ENCODE results near the gene TSHZ2.

GRCh38 chr20:53448875-53449274 lies 476.7 kb downstream of the TSHZ2 start:
- TF ChIP-seq, protein P1, sequence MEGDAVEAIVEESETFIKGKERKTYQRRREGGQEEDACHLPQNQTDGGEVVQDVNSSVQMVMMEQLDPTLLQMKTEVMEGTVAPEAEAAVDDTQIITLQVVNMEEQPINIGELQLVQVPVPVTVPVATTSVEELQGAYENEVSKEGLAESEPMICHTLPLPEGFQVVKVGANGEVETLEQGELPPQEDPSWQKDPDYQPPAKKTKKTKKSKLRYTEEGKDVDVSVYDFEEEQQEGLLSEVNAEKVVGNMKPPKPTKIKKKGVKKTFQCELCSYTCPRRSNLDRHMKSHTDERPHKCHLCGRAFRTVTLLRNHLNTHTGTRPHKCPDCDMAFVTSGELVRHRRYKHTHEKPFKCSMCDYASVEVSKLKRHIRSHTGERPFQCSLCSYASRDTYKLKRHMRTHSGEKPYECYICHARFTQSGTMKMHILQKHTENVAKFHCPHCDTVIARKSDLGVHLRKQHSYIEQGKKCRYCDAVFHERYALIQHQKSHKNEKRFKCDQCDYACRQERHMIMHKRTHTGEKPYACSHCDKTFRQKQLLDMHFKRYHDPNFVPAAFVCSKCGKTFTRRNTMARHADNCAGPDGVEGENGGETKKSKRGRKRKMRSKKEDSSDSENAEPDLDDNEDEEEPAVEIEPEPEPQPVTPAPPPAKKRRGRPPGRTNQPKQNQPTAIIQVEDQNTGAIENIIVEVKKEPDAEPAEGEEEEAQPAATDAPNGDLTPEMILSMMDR (IDR thresholded peaks at IDR 0.05): no peak
- TF ChIP-seq ZNF317 (CRISPR knock-in tag; IDR thresholded peaks at IDR 0.05; ENCODE audit: borderline replicate concordance, low read depth) (no peak), PRDM15 (CRISPR knock-in tag; IDR thresholded peaks at IDR 0.05) (no peak), NR1H2 (CRISPR knock-in tag; IDR thresholded peaks at IDR 0.05) (no peak)
- TF ChIP-seq, protein P2, sequence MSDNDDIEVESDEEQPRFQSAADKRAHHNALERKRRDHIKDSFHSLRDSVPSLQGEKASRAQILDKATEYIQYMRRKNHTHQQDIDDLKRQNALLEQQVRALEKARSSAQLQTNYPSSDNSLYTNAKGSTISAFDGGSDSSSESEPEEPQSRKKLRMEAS (CRISPR knock-in tag; IDR thresholded peaks at IDR 0.05): no peak

Data from WTC11 (cell line).